ENCODE measurements around the gene RGPD3. TPM values are rescaled to one million over a fixed set of nuclear protein-coding genes. Genes with fewer than 3 reads are reported as not detected.
"Not testable (repeated sequence)": the region's sequence is repeated elsewhere in the genome, so short reads cannot be mapped to it uniquely, and the experiment has no call there.

The RGPD3 gene
- total RNA-seq, 2 experiments from 2014 or later, result 0.20 TPM; not detected in 1

- H3K4me1 Mint-ChIP-seq (ENCODE audit: low read depth); CTCF ChIA-PET: not testable (repeated sequence)
- intact Hi-C loops (cut with micrococcal nuclease), result loop anchor here (10.0 kb wide), 1 partner anchor 363 kb away; no protein-coding TSS in a partner anchor
Measured at GRCh38 chr2:106467516-106467915, 697 bp downstream of the RGPD3 start.

GRCh38 chr2:106461882-106462281 is 6.3 kb downstream of the RGPD3 start:
- DNase-seq, result peak; percentile 48
- intact Hi-C loops (cut with micrococcal nuclease), result loop anchor here (5.0 to 10.0 kb wide), 3 partner anchors 80 to 357 kb away; no protein-coding TSS in a partner anchor
- not testable (repeated sequence) for H3K4me3 Mint-ChIP-seq; H3K27ac Mint-ChIP-seq; H3K27me3 Mint-ChIP-seq (ENCODE audit: low read depth); H3K36me3 Mint-ChIP-seq (ENCODE audit: low read depth); H3K9me3 Mint-ChIP-seq; H3K4me1 Mint-ChIP-seq (ENCODE audit: low read depth)
- CTCF ChIA-PET, result interaction anchor here (0.7 to 1.2 kb wide), 2 partner anchors 357 to 1987 kb away, joined by 3 read pairs; no protein-coding TSS in a partner anchor

More at GRCh38 chr2:106467516-106467915, 697 bp downstream of the RGPD3 start:
- not testable (repeated sequence) for H3K36me3 Mint-ChIP-seq (ENCODE audit: low read depth); H3K27me3 Mint-ChIP-seq (ENCODE audit: low read depth); DNase-seq; H3K9me3 Mint-ChIP-seq; H3K4me3 Mint-ChIP-seq; H3K27ac Mint-ChIP-seq

- DNase-seq; CTCF ChIA-PET; H3K4me1 Mint-ChIP-seq (ENCODE audit: low read depth); H3K36me3 Mint-ChIP-seq (ENCODE audit: low read depth); intact Hi-C loops (cut with micrococcal nuclease); H3K27ac Mint-ChIP-seq; H3K9me3 Mint-ChIP-seq; H3K4me3 Mint-ChIP-seq; H3K27me3 Mint-ChIP-seq (ENCODE audit: low read depth): not testable (repeated sequence)
Measured at GRCh38 chr2:106390680-106391079, 77.5 kb downstream of the RGPD3 start.

GRCh38 chr2:106388814-106389410 is 79.3 kb downstream of the RGPD3 start:
- H3K4me1 Mint-ChIP-seq (ENCODE audit: low read depth); H3K36me3 Mint-ChIP-seq (ENCODE audit: low read depth); CTCF ChIA-PET; H3K27me3 Mint-ChIP-seq (ENCODE audit: low read depth); H3K27ac Mint-ChIP-seq; intact Hi-C loops (cut with micrococcal nuclease); H3K4me3 Mint-ChIP-seq; DNase-seq; H3K9me3 Mint-ChIP-seq: not testable (repeated sequence)

GRCh38 chr2:106384548-106384947 is 83.7 kb downstream of the RGPD3 start:
- H3K27ac Mint-ChIP-seq; H3K36me3 Mint-ChIP-seq (ENCODE audit: low read depth); DNase-seq; H3K4me1 Mint-ChIP-seq (ENCODE audit: low read depth); H3K27me3 Mint-ChIP-seq (ENCODE audit: low read depth); H3K4me3 Mint-ChIP-seq; CTCF ChIA-PET; H3K9me3 Mint-ChIP-seq; intact Hi-C loops (cut with micrococcal nuclease): not testable (repeated sequence)

GRCh38 chr2:106381867-106382266 is 86.3 kb downstream of the RGPD3 start:
- CTCF ChIA-PET; H3K27me3 Mint-ChIP-seq (ENCODE audit: low read depth): not testable (repeated sequence)

DNA sequence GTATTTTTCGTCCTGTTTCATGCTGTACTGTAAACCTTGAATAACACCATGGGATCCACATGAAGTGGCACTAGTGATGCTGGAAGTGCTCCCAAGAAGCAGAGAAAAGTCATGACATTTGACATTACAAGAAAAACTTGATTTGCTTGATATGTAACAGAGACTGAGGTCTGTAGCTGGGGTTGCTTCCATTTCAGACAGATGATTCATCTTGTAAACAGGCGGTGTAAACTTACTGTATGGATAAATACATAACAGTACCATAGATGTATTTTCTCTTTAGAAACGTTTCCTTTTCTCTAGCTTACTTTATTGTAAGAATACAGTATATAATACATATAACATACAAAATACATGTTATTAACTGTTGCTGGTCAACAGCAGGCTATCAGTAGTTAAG is 88.6 kb downstream of the RGPD3 start:
- H3K4me3 Mint-ChIP-seq; intact Hi-C loops (cut with micrococcal nuclease); DNase-seq; H3K36me3 Mint-ChIP-seq (ENCODE audit: low read depth); CTCF ChIA-PET; H3K9me3 Mint-ChIP-seq; H3K27ac Mint-ChIP-seq; H3K27me3 Mint-ChIP-seq (ENCODE audit: low read depth); H3K4me1 Mint-ChIP-seq (ENCODE audit: low read depth): not testable (repeated sequence)

More at GRCh38 chr2:106381867-106382266, 86.3 kb downstream of the RGPD3 start:
- H3K4me3 Mint-ChIP-seq; H3K27ac Mint-ChIP-seq; DNase-seq; intact Hi-C loops (cut with micrococcal nuclease); H3K36me3 Mint-ChIP-seq (ENCODE audit: low read depth); H3K9me3 Mint-ChIP-seq; H3K4me1 Mint-ChIP-seq (ENCODE audit: low read depth): not testable (repeated sequence)

GRCh38 chr2:106369182-106369581 is 99.0 kb downstream of the RGPD3 start:
- H3K9me3 Mint-ChIP-seq; H3K4me1 Mint-ChIP-seq (ENCODE audit: low read depth); DNase-seq; CTCF ChIA-PET; H3K36me3 Mint-ChIP-seq (ENCODE audit: low read depth); H3K4me3 Mint-ChIP-seq; H3K27me3 Mint-ChIP-seq (ENCODE audit: low read depth); H3K27ac Mint-ChIP-seq; intact Hi-C loops (cut with micrococcal nuclease): not testable (repeated sequence)

- no peak for DNase-seq
- no peak overlapping the region for H3K27ac Mint-ChIP-seq
- CTCF ChIA-PET, result interaction anchor here (0.7 kb wide), 1 partner anchor 48 kb away, joined by 3 read pairs; no protein-coding TSS in a partner anchor
- intact Hi-C loops (cut with micrococcal nuclease), result no loop called here
- H3K4me3 Mint-ChIP-seq, result no peak overlapping the region
- no peaks in the 10 kb centered on the region for H3K9me3 Mint-ChIP-seq
- H3K4me1 Mint-ChIP-seq (ENCODE audit: low read depth), result peaks cover 2% of the 10 kb centered on the region
- no peaks in the 10 kb centered on the region for H3K36me3 Mint-ChIP-seq (ENCODE audit: low read depth)
- peaks cover 2% of the 10 kb centered on the region for H3K27me3 Mint-ChIP-seq (ENCODE audit: low read depth)
Measured at GRCh38 chr2:106366204-106366885, 101.9 kb downstream of the RGPD3 start.

GRCh38 chr2:106363791-106364190 is 104.4 kb downstream of the RGPD3 start:
- Mint-ChIP-seq H3K27me3 (ENCODE audit: low read depth) (peaks cover 2% of the 10 kb centered on the region), H3K4me3 (no peak overlapping the region), H3K27ac (no peak overlapping the region), H3K9me3 (no peaks in the 10 kb centered on the region), H3K36me3 (ENCODE audit: low read depth) (no peaks in the 10 kb centered on the region), H3K4me1 (ENCODE audit: low read depth) (peaks cover 2% of the 10 kb centered on the region)
- intact Hi-C loops (cut with micrococcal nuclease), result no loop called here
- DNase-seq, result no peak
- CTCF ChIA-PET, result no interaction called here

DNA sequence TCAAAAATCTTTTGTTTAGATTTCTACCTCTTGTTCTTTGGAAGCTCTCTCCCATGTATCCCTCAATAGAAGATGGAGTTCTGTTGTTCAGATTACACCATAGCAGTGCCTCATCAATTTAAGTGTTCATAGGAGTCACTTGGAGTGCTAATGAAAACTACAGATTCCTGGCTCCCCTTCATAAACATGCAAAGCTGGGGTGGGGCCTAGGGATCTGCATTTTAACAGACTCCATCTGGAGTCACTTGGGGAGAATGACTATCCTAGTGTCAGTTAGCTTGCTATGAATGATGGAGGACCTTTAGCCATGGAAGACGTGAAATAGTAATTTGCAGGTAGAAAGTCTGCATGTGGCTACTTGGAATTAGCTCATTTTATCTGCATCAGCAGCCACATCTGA is 105.4 kb downstream of the RGPD3 start:
- DNase-seq, result no peak
- no peak overlapping the region for H3K4me3 Mint-ChIP-seq

GRCh38 chr2:106359512-106359911 is 108.7 kb downstream of the RGPD3 start:
- Mint-ChIP-seq H3K27ac (no peak overlapping the region), H3K9me3 (no peaks in the 10 kb centered on the region), H3K36me3 (ENCODE audit: low read depth) (no peaks in the 10 kb centered on the region), H3K4me3 (no peak overlapping the region), H3K27me3 (ENCODE audit: low read depth) (peaks cover 2% of the 10 kb centered on the region), H3K4me1 (ENCODE audit: low read depth) (peaks cover 2% of the 10 kb centered on the region)
- intact Hi-C loops (cut with micrococcal nuclease), result no loop called here
- DNase-seq, result no peak
- CTCF ChIA-PET, result no interaction called here

More for the DNA sequence above, 105.4 kb downstream of the RGPD3 start:
- Mint-ChIP-seq H3K9me3 (no peaks in the 10 kb centered on the region), H3K27me3 (ENCODE audit: low read depth) (peaks cover 2% of the 10 kb centered on the region), H3K4me1 (ENCODE audit: low read depth) (peaks cover 2% of the 10 kb centered on the region), H3K27ac (no peak overlapping the region), H3K36me3 (ENCODE audit: low read depth) (no peaks in the 10 kb centered on the region)
- CTCF ChIA-PET, result no interaction called here
- intact Hi-C loops (cut with micrococcal nuclease), result no loop called here

DNA sequence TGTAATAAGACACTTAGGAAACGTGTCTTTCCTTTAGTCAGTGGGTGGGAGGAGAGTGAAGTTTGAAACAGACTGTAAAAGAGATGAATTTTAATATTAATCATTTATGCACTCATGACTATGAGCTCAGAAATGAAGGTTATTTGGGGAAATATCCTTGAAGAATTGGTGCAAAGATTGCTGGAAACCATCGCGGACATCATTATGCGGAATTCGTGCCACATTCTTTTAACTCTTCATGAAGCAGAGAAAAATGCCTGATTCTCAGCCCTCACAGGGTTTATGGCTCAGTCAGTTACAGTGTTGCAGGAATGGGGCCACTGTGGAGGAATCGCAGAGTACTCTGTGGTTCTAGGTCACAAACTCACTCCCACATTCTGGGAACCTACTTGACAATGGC is 109.7 kb downstream of the RGPD3 start:
- Mint-ChIP-seq H3K4me1 (ENCODE audit: low read depth) (peaks cover 2% of the 10 kb centered on the region), H3K9me3 (no peaks in the 10 kb centered on the region), H3K4me3 (no peak overlapping the region), H3K36me3 (ENCODE audit: low read depth) (no peaks in the 10 kb centered on the region), H3K27me3 (ENCODE audit: low read depth) (peaks cover 5% of the 10 kb centered on the region), H3K27ac (no peak overlapping the region)
- intact Hi-C loops (cut with micrococcal nuclease), result no loop called here
- CTCF ChIA-PET, result no interaction called here
- DNase-seq, result no peak

All from activated naive CD4-positive, alpha-beta T cell treated with anti-CD3 and anti-CD28 coated beads for 36 hours (primary cell).